Activated CD8-positive, alpha-beta T cell treated with anti-CD3 and anti-CD28 coated beads, Interleukin-2, amount 10 ng/mL, durations not matched to agents 7 days and 5 days (primary cell): ENCODE data around the gene CCDC122. TPM values are rescaled to one million over a fixed set of nuclear protein-coding genes. Genes with fewer than 3 reads are reported as not detected.
"Not testable (repeated sequence)": the region's sequence is repeated elsewhere in the genome, so short reads cannot be mapped to it uniquely, and the experiment has no call there.

Source experiments
- ATAC-seq: fragments of 150-1000 bp; cut with Tn5 transposase; one replicate; pipeline ENCODE4 v1.10.0; 2021; ENCODE audit warnings: moderate library complexity
- CTCF ChIA-PET: fragments of 350-600 bp; sonication (Branson Sonifier 250); formaldehyde crosslinking; loops from one replicate; lab custom pipeline; 2021; ENCODE audit warnings: antibody characterized with exemption; lab: Charles Lee
- POLR2A ChIA-PET: fragments of 350-600 bp; sonication (Branson Sonifier 250); formaldehyde crosslinking; loops from one replicate; lab custom pipeline; 2021; ENCODE audit warnings: antibody characterized with exemption; lab: Charles Lee
- DNase-seq: peaks from one replicate; pipeline ENCODE4 v3.0.0-alpha.2; 2020
- H3K27ac Mint-ChIP-seq: one replicate; pipeline ENCODE4 v1.8.0; 2021; ENCODE audit warnings: mild to moderate bottlenecking, mixed read lengths
- H3K27me3 Mint-ChIP-seq: one replicate; pipeline ENCODE4 v1.8.0; 2021; ENCODE audit warnings: low read depth, mixed read lengths
- H3K36me3 Mint-ChIP-seq: one replicate; pipeline ENCODE4 v1.8.0; 2021; ENCODE audit warnings: low read depth, mixed read lengths
- H3K4me1 Mint-ChIP-seq: one replicate; pipeline ENCODE4 v1.8.0; 2021; ENCODE audit warnings: low read depth, mixed read lengths
- H3K4me3 Mint-ChIP-seq: one replicate; pipeline ENCODE4 v1.8.0; 2021; ENCODE audit warnings: mild to moderate bottlenecking, mixed read lengths
- H3K9me3 Mint-ChIP-seq: one replicate; pipeline ENCODE4 v1.8.0; 2022; ENCODE audit warnings: mixed read lengths; ENCODE audit not compliant: insufficient read depth
- total RNA-seq, 2 experiments: library from RNA; stranded (reverse); gene quantifications; one replicate each; pipeline ENCODE4 v1.2.3, GENCODE V29; 2021

Gene CCDC122
- total RNA-seq, 2 experiments from 2014 or later: 0.68 to 1.3 TPM

DNA sequence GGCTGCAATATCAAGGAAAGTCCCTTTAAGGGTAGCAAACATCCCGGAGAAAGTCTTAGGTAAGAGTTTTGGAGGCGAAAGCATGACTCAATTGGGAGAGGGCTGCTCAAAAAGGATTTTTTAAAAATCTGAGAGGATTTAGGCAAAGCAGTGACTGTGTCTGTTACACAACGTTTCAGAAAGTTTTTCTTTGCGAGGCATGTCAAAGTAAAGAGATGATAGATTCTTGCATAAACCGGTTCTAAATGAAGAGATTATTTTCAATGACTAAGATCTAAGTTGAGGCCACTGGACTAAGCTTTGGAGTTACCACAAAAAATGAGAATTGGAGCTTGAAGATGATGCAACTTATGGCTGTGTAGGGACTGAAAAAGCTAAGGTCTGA, 49.1 kb downstream of the CCDC122 start:
- POLR2A ChIA-PET: no interaction called here
- H3K4me3 Mint-ChIP-seq: no peak overlapping the region
- H3K9me3 Mint-ChIP-seq: no peaks in the 10 kb centered on the region
- DNase-seq (no peak), ATAC-seq (no peak)
- CTCF ChIA-PET: no interaction called here
- H3K36me3 Mint-ChIP-seq: no peaks in the 10 kb centered on the region
- no peaks in the 10 kb centered on the region for H3K4me1 Mint-ChIP-seq
- peaks cover 11% of the 10 kb centered on the region for H3K27me3 Mint-ChIP-seq
- H3K27ac Mint-ChIP-seq: no peak overlapping the region

DNA sequence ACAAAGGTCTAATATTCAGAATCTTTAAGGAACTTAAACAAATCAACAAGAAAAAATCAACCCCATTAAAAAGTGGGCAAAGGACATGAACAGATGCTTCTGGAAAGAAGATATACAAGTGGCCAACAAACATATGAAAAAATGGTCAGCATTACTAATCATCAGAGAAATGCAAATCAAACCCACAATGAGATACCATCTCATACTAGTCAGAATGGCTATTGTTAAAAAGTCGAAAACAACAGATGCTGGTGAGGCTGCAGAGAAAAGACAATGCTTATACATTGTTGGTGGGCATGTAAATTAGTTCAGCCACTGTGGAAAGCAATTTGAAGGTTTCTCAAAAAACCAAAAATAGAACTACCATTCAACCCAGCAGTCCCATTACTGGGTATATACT, 54.9 kb downstream of the CCDC122 start:
- H3K36me3 Mint-ChIP-seq, H3K4me1 Mint-ChIP-seq, H3K9me3 Mint-ChIP-seq, CTCF ChIA-PET, H3K27ac Mint-ChIP-seq, DNase-seq, ATAC-seq, H3K27me3 Mint-ChIP-seq, H3K4me3 Mint-ChIP-seq, POLR2A ChIA-PET: not testable (repeated sequence)

GRCh38 chr13:43822969-43823368, 56.6 kb downstream of the CCDC122 start:
- no peaks in the 10 kb centered on the region for H3K4me1 Mint-ChIP-seq
- CTCF ChIA-PET: no interaction called here
- H3K4me3 Mint-ChIP-seq: no peak overlapping the region
- POLR2A ChIA-PET: no interaction called here
- peaks cover 12% of the 10 kb centered on the region for H3K27me3 Mint-ChIP-seq
- H3K36me3 Mint-ChIP-seq: no peaks in the 10 kb centered on the region
- H3K9me3 Mint-ChIP-seq: no peaks in the 10 kb centered on the region
- ATAC-seq: no peak
- H3K27ac Mint-ChIP-seq: no peak overlapping the region
- DNase-seq: no peak

- Mint-ChIP-seq H3K9me3 (no peaks in the 10 kb centered on the region), H3K4me1 (no peaks in the 10 kb centered on the region), H3K36me3 (no peaks in the 10 kb centered on the region), H3K4me3 (no peak overlapping the region), H3K27ac (no peak overlapping the region), H3K27me3 (peaks cover 12% of the 10 kb centered on the region)
- DNase-seq: no peak
- ATAC-seq: no peak
- CTCF ChIA-PET: interaction anchor here (1.0 to 1.5 kb wide), 2 partner anchors 12 to 1221 kb away, joined by 3 to 5 read pairs; no protein-coding TSS in a partner anchor
- POLR2A ChIA-PET: no interaction called here
Observed at GRCh38 chr13:43816401-43816889, 63.1 kb downstream of the CCDC122 start.

DNA sequence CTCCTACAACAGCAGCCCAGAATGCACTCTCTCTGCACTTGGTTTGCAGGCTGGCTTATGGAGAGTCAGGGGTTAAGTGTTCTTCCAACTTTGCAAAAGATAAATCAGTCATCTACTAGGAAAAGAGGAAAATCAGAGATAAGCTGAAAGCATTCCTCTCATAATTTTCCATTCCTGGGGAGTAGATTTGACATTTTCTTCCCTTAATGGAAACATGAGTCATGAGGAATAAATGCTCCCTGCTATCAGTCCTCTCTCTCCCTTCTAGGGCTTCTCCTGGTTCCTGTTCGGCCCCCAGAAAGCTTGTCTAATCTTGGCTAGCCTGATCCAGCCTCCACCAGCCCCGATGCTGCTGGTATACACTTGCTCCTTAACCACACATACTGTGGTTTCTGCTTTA, 64.3 kb downstream of the CCDC122 start:
- H3K4me1 Mint-ChIP-seq: no peaks in the 10 kb centered on the region

DNA sequence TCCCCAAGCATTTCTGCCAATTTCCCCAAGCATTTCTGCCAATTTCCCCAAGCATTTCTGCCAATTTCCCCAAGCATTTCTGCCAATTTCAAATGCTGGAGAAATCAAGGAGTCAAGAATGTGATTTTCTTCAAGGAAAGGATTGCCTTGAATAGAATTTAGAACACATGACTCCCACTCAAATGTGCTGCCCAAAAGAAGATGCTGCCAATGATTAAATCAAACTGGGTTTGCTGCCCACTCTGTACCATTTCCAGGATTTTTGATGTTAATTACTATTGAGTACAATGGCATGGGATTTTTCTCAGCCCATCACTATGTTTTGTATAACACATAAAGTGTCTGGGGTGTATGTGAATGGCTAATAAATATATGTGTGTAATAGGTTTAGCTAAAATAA, 70.9 kb downstream of the CCDC122 start:
- ChIA-PET CTCF (no interaction called here), POLR2A (interaction anchor here (0.6 kb wide), 1 partner anchor 174 kb away, joined by 3 read pairs; no protein-coding TSS in a partner anchor)
- peaks cover 9% of the 10 kb centered on the region for H3K27me3 Mint-ChIP-seq
- ATAC-seq (no peak), DNase-seq (no peak)
- no peak overlapping the region for H3K27ac Mint-ChIP-seq
- H3K4me3 Mint-ChIP-seq: no peak overlapping the region
- H3K36me3 Mint-ChIP-seq: no peaks in the 10 kb centered on the region
- H3K9me3 Mint-ChIP-seq: no peaks in the 10 kb centered on the region
- no peaks in the 10 kb centered on the region for H3K4me1 Mint-ChIP-seq

More for the DNA sequence above, 64.3 kb downstream of the CCDC122 start:
- no peak for ATAC-seq
- H3K27me3 Mint-ChIP-seq: peaks cover 12% of the 10 kb centered on the region
- POLR2A ChIA-PET: no interaction called here
- no peaks in the 10 kb centered on the region for H3K36me3 Mint-ChIP-seq
- H3K27ac Mint-ChIP-seq: no peak overlapping the region
- no peaks in the 10 kb centered on the region for H3K9me3 Mint-ChIP-seq
- no peak overlapping the region for H3K4me3 Mint-ChIP-seq
- CTCF ChIA-PET: interaction anchor here (2.4 kb wide), 1 partner anchor 11 kb away, joined by 15 read pairs; no protein-coding TSS in a partner anchor
- no peak for DNase-seq

- H3K27me3 Mint-ChIP-seq: peaks cover 6% of the 10 kb centered on the region
- CTCF ChIA-PET: interaction anchor here (2.1 kb wide), 1 partner anchor 9 kb away, joined by 15 read pairs; no protein-coding TSS in a partner anchor
- POLR2A ChIA-PET: no interaction called here
Observed at GRCh38 chr13:43805681-43806128, 73.8 kb downstream of the CCDC122 start.

DNA sequence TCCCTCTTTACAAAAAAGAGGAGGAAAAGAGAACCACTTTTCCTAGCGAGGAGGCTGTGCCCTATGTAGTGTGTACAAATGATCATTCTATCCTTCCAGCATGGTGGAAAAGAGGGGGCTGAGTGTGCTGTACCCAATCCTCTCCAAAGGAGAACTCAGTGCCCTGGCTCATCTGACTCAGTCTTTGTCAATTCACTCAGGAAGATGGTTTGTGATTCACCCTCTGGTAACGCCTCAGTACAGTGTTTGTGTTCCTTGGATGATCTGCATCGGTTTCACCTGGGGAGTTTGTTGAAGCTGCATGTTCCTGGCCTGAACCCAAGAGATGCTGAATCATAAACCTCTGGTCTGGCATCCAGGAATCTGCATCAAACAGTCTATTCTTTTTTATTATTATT, 74.5 kb downstream of the CCDC122 start:
- Mint-ChIP-seq H3K4me1 (no peaks in the 10 kb centered on the region), H3K27me3 (peaks cover 6% of the 10 kb centered on the region), H3K4me3 (no peak overlapping the region), H3K9me3 (no peaks in the 10 kb centered on the region), H3K27ac (no peak overlapping the region), H3K36me3 (no peaks in the 10 kb centered on the region)
- DNase-seq (no peak), ATAC-seq (no peak)
- ChIA-PET CTCF (interaction anchor here (0.8 to 2.1 kb wide), 9 partner anchors 9 to 1209 kb away, joined by 3 to 15 read pairs (median 3); no protein-coding TSS in a partner anchor), POLR2A (no interaction called here)

More at GRCh38 chr13:43805681-43806128, 73.8 kb downstream of the CCDC122 start:
- DNase-seq (no peak), ATAC-seq (no peak)
- H3K27ac Mint-ChIP-seq: no peak overlapping the region
- no peaks in the 10 kb centered on the region for H3K36me3 Mint-ChIP-seq
- H3K4me3 Mint-ChIP-seq: no peak overlapping the region
- no peaks in the 10 kb centered on the region for H3K4me1 Mint-ChIP-seq
- no peaks in the 10 kb centered on the region for H3K9me3 Mint-ChIP-seq

GRCh38 chr13:43804461-43805070, 75.0 kb downstream of the CCDC122 start:
- H3K27ac Mint-ChIP-seq: no peak overlapping the region
- peaks cover 9% of the 10 kb centered on the region for H3K27me3 Mint-ChIP-seq
- no peak overlapping the region for H3K4me3 Mint-ChIP-seq
- no peaks in the 10 kb centered on the region for H3K4me1 Mint-ChIP-seq
- ChIA-PET POLR2A (no interaction called here), CTCF (interaction anchor here (0.8 to 2.1 kb wide), 9 partner anchors 10 to 1209 kb away, joined by 3 to 15 read pairs (median 3); no protein-coding TSS in a partner anchor)
- ATAC-seq (no peak), DNase-seq (peak; percentile 26)
- H3K36me3 Mint-ChIP-seq: no peaks in the 10 kb centered on the region
- H3K9me3 Mint-ChIP-seq: no peaks in the 10 kb centered on the region

- CTCF ChIA-PET: interaction anchor here (0.6 to 1.5 kb wide), 3 partner anchors 10 to 831 kb away, joined by 3 read pairs; no protein-coding TSS in a partner anchor
- peaks cover 15% of the 10 kb centered on the region for H3K27me3 Mint-ChIP-seq
- DNase-seq (no peak), ATAC-seq (no peak)
- H3K36me3 Mint-ChIP-seq: no peaks in the 10 kb centered on the region
- H3K9me3 Mint-ChIP-seq: no peaks in the 10 kb centered on the region
- no peak overlapping the region for H3K27ac Mint-ChIP-seq
- POLR2A ChIA-PET: no interaction called here
- no peak overlapping the region for H3K4me3 Mint-ChIP-seq
- H3K4me1 Mint-ChIP-seq: no peaks in the 10 kb centered on the region
Observed at GRCh38 chr13:43802511-43802910, 77.0 kb downstream of the CCDC122 start.

DNA sequence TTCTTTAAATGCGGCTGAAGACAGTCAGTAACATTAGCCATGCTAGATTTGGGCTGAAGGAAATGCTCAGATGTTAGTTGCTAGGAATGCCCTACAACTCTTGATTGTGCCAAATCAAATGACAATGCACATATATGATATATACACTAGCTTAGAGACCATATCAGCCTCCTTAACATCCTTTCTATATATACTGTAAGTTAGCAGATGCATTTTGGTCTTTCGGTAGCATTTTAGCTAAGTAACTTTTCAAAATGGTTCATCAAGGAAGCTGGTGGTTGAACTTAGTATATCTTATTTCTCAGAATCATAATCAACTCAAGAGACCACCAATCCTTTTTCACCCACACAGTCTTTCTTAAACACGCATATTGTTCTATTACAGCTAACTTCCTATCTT, 78.7 kb downstream of the CCDC122 start:
- H3K36me3 Mint-ChIP-seq: no peaks in the 10 kb centered on the region
- ATAC-seq (no peak), DNase-seq (no peak)
- CTCF ChIA-PET: interaction anchor here (1.1 kb wide), 1 partner anchor 8 kb away, joined by 3 read pairs; no protein-coding TSS in a partner anchor
- no peak overlapping the region for H3K4me3 Mint-ChIP-seq
- POLR2A ChIA-PET: no interaction called here
- H3K9me3 Mint-ChIP-seq: no peaks in the 10 kb centered on the region
- H3K4me1 Mint-ChIP-seq: peaks cover 6% of the 10 kb centered on the region
- no peak overlapping the region for H3K27ac Mint-ChIP-seq
- peaks cover 18% of the 10 kb centered on the region for H3K27me3 Mint-ChIP-seq

DNA sequence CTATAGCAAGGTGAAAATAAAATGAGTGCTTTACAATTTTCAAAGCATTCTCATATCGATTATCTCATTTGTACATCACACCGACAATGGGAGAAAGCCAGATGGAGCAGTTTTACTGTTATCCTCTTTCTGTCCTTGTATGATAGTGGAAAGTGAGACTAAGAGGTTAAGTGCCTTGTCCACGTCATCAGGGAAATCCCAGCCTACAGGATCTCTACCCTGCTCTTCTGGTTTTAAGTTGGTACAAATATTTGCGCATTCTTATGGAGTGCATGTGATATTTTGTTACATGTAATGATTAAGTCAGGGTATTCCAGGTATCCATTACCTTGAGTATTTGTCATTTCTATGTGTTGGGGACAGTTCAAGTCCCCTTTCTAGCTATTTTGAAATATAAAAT, 80.3 kb downstream of the CCDC122 start:
- no peaks in the 10 kb centered on the region for H3K36me3 Mint-ChIP-seq
- ATAC-seq (no peak), DNase-seq (no peak)
- H3K4me1 Mint-ChIP-seq: peaks cover 6% of the 10 kb centered on the region
- CTCF ChIA-PET: no interaction called here
- peaks cover 23% of the 10 kb centered on the region for H3K27me3 Mint-ChIP-seq
- H3K27ac Mint-ChIP-seq: no peak overlapping the region
- no peak overlapping the region for H3K4me3 Mint-ChIP-seq
- POLR2A ChIA-PET: no interaction called here
- H3K9me3 Mint-ChIP-seq: no peaks in the 10 kb centered on the region
